ENCODE results near the gene SUV39H2.
"Not testable (repeated sequence)": the region's sequence is repeated elsewhere in the genome, so short reads cannot be mapped to it uniquely, and the experiment has no call there.

The SUV39H2 gene

DNA sequence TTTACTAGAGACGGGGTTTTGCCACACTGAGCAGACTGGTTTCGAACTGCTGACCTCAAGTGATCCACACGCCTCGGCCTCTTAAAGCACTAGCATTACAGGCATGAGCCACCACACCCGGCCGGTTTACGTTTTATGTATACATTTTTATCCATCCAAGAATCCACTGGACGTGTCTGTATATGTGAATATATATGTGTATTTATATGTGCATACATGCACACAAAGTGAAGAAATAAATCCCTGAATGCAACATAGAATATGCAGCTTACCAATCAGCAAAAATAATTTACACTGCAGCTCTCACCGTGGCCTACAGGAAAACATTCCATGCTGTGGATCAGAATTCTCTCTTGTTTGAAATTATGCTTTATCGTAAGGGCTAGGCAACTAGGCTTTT is 51.9 kb downstream of the SUV39H2 start:
- 96 to 100% methylated on average over 3 to 4 of the region's 10 CpGs for WGBS, 2 experiments (ENCODE audit: insufficient coverage in 2 of 2)

DNA sequence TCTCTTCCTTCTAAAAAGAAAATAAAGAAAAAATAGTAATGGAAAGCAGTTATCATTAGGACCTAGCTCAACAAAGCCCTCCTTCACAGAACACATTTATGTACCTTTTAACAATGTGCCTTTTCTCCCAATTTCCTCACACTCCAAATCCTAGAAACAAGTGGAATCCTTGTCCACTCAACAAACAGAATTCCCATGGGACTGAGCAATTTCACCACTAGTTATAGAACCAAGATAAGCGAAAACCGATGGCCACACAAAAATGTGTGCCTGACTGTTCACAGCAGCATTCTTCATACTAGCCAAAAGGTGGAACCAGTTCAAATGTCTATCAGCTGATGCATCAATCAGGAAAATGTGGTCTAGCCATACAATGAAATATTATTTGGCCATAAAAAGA is 57.9 kb downstream of the SUV39H2 start:
- peaks cover 50% of the 10 kb centered on the region for H3K36me3 ChIP-seq (ENCODE audit: control insufficient read depth, insufficient read depth, low read length)
- 88 to 100% methylated on average over 2 of the region's 2 CpGs for WGBS, 2 experiments (ENCODE audit: insufficient coverage in 2 of 2)
- no peaks in the 10 kb centered on the region for H3K9me3 ChIP-seq (ENCODE audit: control insufficient read depth, low read length)
- H3K4me1 ChIP-seq (ENCODE audit: control insufficient read depth, insufficient read depth, low read length, poor library complexity, severe bottlenecking) = no peaks in the 10 kb centered on the region
- no peak overlapping the region for H3K4me3 ChIP-seq (ENCODE audit: extremely low read depth, insufficient read depth, low read length, poor library complexity, severe bottlenecking)
- H3K27ac ChIP-seq (ENCODE audit: low read depth, low read length, severe bottlenecking) = no peak overlapping the region

More for the DNA sequence above, 51.9 kb downstream of the SUV39H2 start:
- Histone ChIP-seq H3K9me3 (ENCODE audit: control insufficient read depth, low read length) (no peaks in the 10 kb centered on the region), H3K27ac (ENCODE audit: low read depth, low read length, severe bottlenecking) (no peak overlapping the region), H3K4me1 (ENCODE audit: control insufficient read depth, insufficient read depth, low read length, poor library complexity, severe bottlenecking) (no peaks in the 10 kb centered on the region), H3K4me3 (ENCODE audit: extremely low read depth, insufficient read depth, low read length, poor library complexity, severe bottlenecking) (no peak overlapping the region), H3K36me3 (ENCODE audit: control insufficient read depth, insufficient read depth, low read length) (peaks cover 79% of the 10 kb centered on the region)

DNA sequence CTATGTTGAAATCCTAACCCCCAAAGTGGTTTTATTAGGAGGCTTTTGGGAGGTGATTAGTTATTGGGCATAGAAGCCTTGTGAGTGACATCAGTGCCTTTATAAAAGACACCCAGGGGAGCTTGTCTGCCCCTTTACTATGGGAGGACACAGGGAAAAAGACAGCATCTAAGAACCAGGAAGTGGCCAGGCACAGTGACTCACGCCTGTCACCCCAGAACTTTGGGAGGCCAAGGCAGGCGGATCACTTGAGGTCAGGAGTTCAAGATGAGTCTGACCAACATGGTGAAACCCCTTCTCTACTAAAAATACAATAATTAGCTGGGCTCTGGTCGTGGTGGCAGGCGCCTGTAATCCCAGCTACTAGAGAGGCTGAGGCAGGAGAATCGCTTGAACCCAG is 60.3 kb downstream of the SUV39H2 start:
- not testable (repeated sequence) for H3K4me3 ChIP-seq (ENCODE audit: extremely low read depth, insufficient read depth, low read length, poor library complexity, severe bottlenecking); H3K27ac ChIP-seq (ENCODE audit: low read depth, low read length, severe bottlenecking); H3K9me3 ChIP-seq (ENCODE audit: control insufficient read depth, low read length); H3K4me1 ChIP-seq (ENCODE audit: control insufficient read depth, insufficient read depth, low read length, poor library complexity, severe bottlenecking)
- H3K36me3 ChIP-seq (ENCODE audit: control insufficient read depth, insufficient read depth, low read length) = peaks cover 44% of the 10 kb centered on the region
- WGBS, 2 experiments (ENCODE audit: insufficient coverage in 2 of 2) = 94 to 100% methylated on average over 2 of the region's 5 CpGs

DNA sequence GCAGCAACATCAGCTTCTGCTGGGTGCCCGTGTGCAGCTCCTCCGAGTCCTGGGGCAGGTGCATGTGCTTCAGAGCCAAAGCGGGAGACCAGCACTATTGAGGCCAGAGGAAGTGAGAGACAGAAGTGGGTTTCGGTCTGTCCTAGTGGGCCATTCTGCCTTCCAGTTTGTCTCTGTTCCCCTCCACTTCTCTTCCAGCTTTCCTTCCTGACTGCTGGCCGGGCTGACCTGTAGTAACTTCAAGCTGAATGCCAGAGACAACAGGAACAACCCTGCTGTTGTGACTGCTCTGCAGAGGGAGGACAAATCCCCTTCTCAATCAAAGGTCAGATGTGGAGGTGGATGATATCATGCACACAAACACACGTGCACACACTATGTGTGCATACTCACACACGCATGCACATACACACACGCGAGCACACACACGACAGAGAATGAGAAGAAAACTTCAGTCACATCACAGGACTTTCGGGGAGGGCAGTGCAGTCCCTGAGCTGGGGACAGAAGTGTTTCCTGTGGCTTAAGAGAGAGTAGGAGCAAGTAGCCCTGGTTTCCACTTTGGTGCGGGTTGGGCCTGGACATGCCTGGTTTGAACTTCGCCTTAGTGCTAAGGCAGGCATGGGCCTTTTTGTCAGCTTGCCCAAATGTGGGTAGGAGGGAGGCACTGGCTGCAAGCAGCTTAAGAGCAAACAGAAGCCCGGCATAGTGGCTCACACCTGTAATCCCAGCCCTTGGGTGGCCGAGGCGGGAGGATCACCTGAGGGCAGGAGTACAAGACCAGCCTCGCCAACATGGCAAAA is 63.7 kb downstream of the SUV39H2 start:
- H3K36me3 ChIP-seq (ENCODE audit: control insufficient read depth, insufficient read depth, low read length) = peaks cover 55% of the 10 kb centered on the region
- WGBS, 2 experiments (ENCODE audit: insufficient coverage in 2 of 2) = 96 to 100% methylated on average over 3 to 4 of the region's 17 CpGs
- not testable (repeated sequence) for H3K9me3 ChIP-seq (ENCODE audit: control insufficient read depth, low read length); H3K27ac ChIP-seq (ENCODE audit: low read depth, low read length, severe bottlenecking); H3K4me3 ChIP-seq (ENCODE audit: extremely low read depth, insufficient read depth, low read length, poor library complexity, severe bottlenecking); H3K4me1 ChIP-seq (ENCODE audit: control insufficient read depth, insufficient read depth, low read length, poor library complexity, severe bottlenecking)

DNA sequence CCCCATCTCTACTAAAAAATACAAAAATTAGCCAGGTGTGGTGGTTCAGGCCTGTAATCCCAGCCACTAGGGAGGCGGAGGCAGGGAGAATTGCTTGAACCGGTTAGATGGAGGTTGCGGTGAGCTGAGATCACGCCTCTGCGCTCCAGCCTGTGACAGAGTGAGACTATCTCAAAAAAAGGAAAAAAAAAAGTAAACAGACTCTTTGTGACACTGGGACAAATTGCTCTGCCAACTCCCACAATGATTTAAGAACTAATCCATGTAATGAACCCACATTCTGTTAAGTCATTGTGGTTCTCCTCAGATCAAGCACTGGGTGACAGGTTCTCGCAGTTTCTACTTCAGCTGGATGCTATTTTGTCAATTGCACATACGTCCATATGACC is 64.3 kb downstream of the SUV39H2 start:
- not testable (repeated sequence) for H3K4me3 ChIP-seq (ENCODE audit: extremely low read depth, insufficient read depth, low read length, poor library complexity, severe bottlenecking); H3K9me3 ChIP-seq (ENCODE audit: control insufficient read depth, low read length); H3K4me1 ChIP-seq (ENCODE audit: control insufficient read depth, insufficient read depth, low read length, poor library complexity, severe bottlenecking); H3K27ac ChIP-seq (ENCODE audit: low read depth, low read length, severe bottlenecking)
- H3K36me3 ChIP-seq (ENCODE audit: control insufficient read depth, insufficient read depth, low read length) = peaks cover 59% of the 10 kb centered on the region
- WGBS, 2 experiments (ENCODE audit: insufficient coverage in 2 of 2) = 86 to 100% methylated on average over 3 of the region's 7 CpGs

DNA sequence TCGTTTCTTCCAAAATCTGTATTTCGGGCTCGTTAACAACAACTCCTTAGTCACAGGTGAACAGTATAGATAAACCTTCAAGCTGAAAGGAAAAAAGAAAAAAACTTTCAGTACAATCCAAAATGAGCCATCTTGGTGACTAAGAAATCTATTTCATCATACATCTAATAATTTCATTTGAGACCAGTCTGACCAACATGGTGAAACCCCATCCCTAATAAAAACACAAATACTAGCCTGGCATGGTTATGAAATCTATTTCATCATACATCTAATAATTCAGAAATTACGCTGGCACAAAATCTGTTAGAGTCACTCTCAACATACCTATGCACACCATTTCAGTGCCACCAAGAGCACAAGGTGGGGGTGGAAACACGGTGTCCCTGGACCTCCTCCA is 66.4 kb downstream of the SUV39H2 start:
- Histone ChIP-seq H3K4me1 (ENCODE audit: control insufficient read depth, insufficient read depth, low read length, poor library complexity, severe bottlenecking) (no peaks in the 10 kb centered on the region), H3K9me3 (ENCODE audit: control insufficient read depth, low read length) (no peaks in the 10 kb centered on the region), H3K27ac (ENCODE audit: low read depth, low read length, severe bottlenecking) (no peak overlapping the region), H3K4me3 (ENCODE audit: extremely low read depth, insufficient read depth, low read length, poor library complexity, severe bottlenecking) (no peak overlapping the region), H3K36me3 (ENCODE audit: control insufficient read depth, insufficient read depth, low read length) (peaks cover 78% of the 10 kb centered on the region)
- 84 to 100% methylated on average over 2 of the region's 5 CpGs for WGBS, 2 experiments (ENCODE audit: insufficient coverage in 2 of 2)

DNA sequence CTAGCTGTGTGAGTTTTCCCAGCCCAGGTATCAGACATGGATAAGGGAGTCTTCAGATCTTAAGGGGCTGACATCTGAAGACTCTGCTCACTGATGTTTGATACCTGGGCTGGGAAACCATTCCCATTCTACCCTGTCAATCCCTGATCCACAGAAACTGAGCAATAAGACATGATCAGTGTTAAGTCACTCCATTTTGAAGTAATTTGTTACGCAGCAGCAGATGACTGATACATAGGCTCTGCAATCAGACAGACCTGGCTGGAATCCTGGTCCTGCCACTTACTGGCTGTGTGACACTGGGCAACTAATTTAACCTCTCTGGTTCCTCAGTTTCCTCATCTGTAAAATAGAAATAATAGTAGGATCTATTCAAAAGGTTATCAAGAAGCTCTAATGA is 68.6 kb downstream of the SUV39H2 start:
- no peak overlapping the region for H3K4me3 ChIP-seq (ENCODE audit: extremely low read depth, insufficient read depth, low read length, poor library complexity, severe bottlenecking)
- 94 to 100% methylated on average over 1 of the region's 1 CpG for WGBS, 2 experiments (ENCODE audit: insufficient coverage in 2 of 2)
- no peaks in the 10 kb centered on the region for H3K9me3 ChIP-seq (ENCODE audit: control insufficient read depth, low read length)
- peaks cover 72% of the 10 kb centered on the region for H3K36me3 ChIP-seq (ENCODE audit: control insufficient read depth, insufficient read depth, low read length)
- H3K27ac ChIP-seq (ENCODE audit: low read depth, low read length, severe bottlenecking) = no peak overlapping the region
- H3K4me1 ChIP-seq (ENCODE audit: control insufficient read depth, insufficient read depth, low read length, poor library complexity, severe bottlenecking) = no peaks in the 10 kb centered on the region

DNA sequence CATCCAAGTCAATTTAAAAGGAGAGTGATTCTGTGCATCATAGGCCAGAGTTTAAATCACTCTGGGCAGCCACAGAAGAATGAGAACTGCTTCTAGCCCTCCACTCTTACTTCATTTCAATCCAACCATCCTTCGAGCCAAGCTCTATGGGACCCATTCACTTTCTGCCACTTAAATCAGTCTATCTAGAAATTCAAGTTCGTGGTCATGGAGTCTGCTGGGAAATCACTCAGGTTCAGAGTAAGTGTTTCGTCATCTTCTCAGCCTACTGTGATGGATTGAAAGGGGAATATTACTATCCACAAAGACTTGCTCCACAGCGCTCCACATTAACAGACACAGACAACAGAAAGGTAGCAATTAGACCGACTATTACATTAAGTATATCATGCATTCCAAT is 70.6 kb downstream of the SUV39H2 start:
- H3K36me3 ChIP-seq (ENCODE audit: control insufficient read depth, insufficient read depth, low read length) = peaks cover 58% of the 10 kb centered on the region
- no peak overlapping the region for H3K4me3 ChIP-seq (ENCODE audit: extremely low read depth, insufficient read depth, low read length, poor library complexity, severe bottlenecking)
- 88% methylated on average over 3 of the region's 5 CpGs; no CpG with 5 or more reads in 1 of the 2 experiments for WGBS, 2 experiments (ENCODE audit: insufficient coverage in 2 of 2)
- no peak overlapping the region for H3K27ac ChIP-seq (ENCODE audit: low read depth, low read length, severe bottlenecking)
- no peaks in the 10 kb centered on the region for H3K9me3 ChIP-seq (ENCODE audit: control insufficient read depth, low read length)
- peaks cover 5% of the 10 kb centered on the region for H3K4me1 ChIP-seq (ENCODE audit: control insufficient read depth, insufficient read depth, low read length, poor library complexity, severe bottlenecking)

DNA sequence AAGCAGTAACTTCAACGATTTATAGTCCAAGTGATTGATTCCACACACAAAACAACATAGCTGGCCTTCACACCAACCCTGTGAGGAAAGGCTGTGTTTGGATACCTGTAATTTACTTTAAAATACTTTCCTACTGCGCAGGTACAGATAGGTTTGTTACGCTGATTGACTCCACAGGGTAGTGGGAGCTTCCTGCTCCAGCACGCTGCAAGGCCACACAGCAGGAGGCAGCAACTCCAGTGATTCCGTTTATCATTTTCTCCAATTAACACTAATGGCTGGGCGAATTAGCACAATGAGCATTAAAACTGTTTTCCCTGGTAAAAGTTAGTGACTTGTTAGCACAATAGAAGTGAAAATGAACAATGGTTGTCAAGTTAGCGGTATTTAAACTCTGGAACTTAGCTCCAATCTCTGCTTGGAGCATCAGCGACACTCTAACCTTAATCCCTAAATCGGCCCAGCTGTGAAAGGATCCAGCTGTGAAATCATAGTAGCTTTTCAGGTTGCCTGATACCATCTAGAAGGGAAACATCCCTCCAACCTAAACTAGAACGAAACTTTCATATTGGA is 74.3 kb downstream of the SUV39H2 start:
- Histone ChIP-seq H3K36me3 (ENCODE audit: control insufficient read depth, insufficient read depth, low read length) (peaks cover 24% of the 10 kb centered on the region), H3K4me3 (ENCODE audit: extremely low read depth, insufficient read depth, low read length, poor library complexity, severe bottlenecking) (peak overlapping the region; percentile 72), H3K9me3 (ENCODE audit: control insufficient read depth, low read length) (no peaks in the 10 kb centered on the region), H3K4me1 (ENCODE audit: control insufficient read depth, insufficient read depth, low read length, poor library complexity, severe bottlenecking) (peaks cover 5% of the 10 kb centered on the region), H3K27ac (ENCODE audit: low read depth, low read length, severe bottlenecking) (no peak overlapping the region)
- 0 to 9% methylated on average over 3 to 6 of the region's 10 CpGs for WGBS, 2 experiments (ENCODE audit: insufficient coverage in 2 of 2)

DNA sequence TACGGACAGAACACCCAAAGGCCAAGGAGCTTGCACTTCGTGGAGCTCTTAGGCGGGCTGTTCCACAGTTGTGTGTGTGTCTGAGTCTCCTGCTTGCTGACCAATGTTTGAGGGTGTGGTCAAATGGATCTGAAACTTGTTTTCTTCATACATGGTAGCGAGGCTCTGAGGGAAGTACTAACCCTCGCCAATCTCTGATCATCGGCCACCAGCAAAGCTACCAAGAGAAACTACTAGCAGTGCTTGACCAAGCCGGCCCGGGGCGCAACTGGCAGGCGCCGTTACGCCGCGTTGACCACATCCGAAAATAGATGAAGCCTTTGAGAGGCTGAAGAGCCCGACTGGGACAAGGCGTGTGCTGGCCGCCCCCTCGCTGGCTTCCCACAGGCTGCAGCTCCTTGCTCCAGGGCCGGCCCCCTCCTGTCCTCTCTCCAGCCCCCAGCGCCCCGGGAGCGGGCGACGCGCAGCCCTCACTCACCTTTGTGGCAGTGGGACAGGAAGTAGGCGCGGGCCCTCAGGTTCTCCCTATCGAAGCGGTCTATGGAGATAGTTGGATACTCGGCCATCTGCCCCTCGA is 74.8 kb downstream of the SUV39H2 start:
- Histone ChIP-seq H3K27ac (ENCODE audit: low read depth, low read length, severe bottlenecking) (peak overlapping the region; percentile 63), H3K4me3 (ENCODE audit: extremely low read depth, insufficient read depth, low read length, poor library complexity, severe bottlenecking) (peak overlapping the region; percentile 72), H3K4me1 (ENCODE audit: control insufficient read depth, insufficient read depth, low read length, poor library complexity, severe bottlenecking) (peaks cover 5% of the 10 kb centered on the region), H3K36me3 (ENCODE audit: control insufficient read depth, insufficient read depth, low read length) (peaks cover 18% of the 10 kb centered on the region), H3K9me3 (ENCODE audit: control insufficient read depth, low read length) (no peaks in the 10 kb centered on the region)
- 0 to 2% methylated on average over 22 to 30 of the region's 32 CpGs for WGBS, 2 experiments (ENCODE audit: insufficient coverage in 2 of 2)

Measured in mesodermal cell (in vitro differentiated cells).